Right forelimb (tissue), 1 donor: ENCODE results near the gene COA6.

Experiments used
- DNase-seq: peaks from one replicate; pipeline ENCODE4 v3.0.0-alpha.2; 2018

Gene COA6

GRCh38 chr1:234413990-234414389, 40.7 kb downstream of the COA6 start:
- DNase-seq = no peak

GRCh38 chr1:234427950-234428646, 54.8 kb downstream of the COA6 start:
- DNase-seq = no peak

- DNase-seq = no peak
Observed at GRCh38 chr1:234429434-234429806, 56.2 kb downstream of the COA6 start.

GRCh38 chr1:234430691-234431090, 57.4 kb downstream of the COA6 start:
- no peak for DNase-seq

- no peak for DNase-seq
Observed at GRCh38 chr1:234431255-234431654, 58.0 kb downstream of the COA6 start.

- DNase-seq = no peak
Observed at GRCh38 chr1:234433563-234434285, 60.5 kb downstream of the COA6 start.
